GM18951 (cell line): ENCODE measurements around the gene JMJD7.

Experiments used
- POLR2A ChIP-seq: IDR thresholded peaks from 4 replicates; pipeline ENCODE4 v1.6.1; 2011; ENCODE audit warnings: mild to moderate bottlenecking; ENCODE audit not compliant: insufficient read length, insufficient read depth; ENCODE audit errors: extremely low read depth
- in situ Hi-C: fragments of 300-500 bp; cut with MboI; formaldehyde crosslinking; loops from one replicate; pipeline ENCODE4 v1.12.0; 2022; ENCODE audit warnings: low sequenced_read_pairs, mixed read lengths, inconsistent platforms; ENCODE audit not compliant: unreplicated experiment

The JMJD7 gene

DNA sequence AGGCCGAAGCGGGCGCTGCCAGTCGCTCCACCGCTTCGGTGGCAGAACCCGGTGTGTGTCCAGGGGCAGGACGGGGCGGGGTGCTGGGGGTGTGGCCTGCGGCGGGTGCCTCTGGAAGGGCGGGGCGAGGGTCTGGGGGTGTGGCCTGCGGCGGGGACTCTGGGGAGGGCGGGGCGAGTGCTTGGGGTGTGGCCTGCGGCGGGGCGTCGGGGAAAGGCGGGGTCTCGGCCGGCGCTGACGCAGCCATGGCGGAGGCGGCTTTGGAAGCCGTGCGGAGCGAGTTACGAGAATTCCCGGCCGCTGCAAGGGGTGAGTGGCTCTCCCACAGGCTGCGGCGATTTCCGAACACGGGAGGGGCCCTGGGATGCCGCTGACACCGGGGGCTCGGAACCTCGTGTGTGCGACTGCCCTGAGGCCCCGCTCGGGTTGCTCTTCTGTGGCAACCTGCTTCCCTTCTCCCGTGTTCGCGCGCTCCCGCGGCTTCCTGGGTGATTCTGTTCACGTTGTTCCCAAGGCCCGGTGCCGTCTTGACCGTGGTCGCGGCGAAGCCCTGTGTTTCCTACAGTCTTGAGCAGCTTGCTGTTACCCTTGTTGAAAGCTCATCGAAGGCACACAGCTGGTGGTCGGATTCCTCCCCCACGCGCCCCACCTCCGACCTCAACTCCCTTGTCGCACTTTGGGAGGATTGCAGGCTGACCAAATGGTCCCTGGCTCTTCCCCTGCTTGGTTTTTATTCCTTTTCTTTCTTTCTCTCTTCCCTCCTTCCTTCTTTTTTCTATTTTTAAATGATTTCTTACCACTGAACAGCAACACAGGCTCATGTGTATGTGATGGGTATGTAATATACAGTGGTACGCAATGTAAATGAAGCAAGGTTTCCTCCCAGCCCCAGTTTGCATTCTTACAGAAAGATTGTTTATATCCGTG lies at the start of gene JMJD7:
Gene JMJD7 (plus strand): TSS at position 213 of the 927 bp plus-strand sequence. CDS start 33 bp downstream, at position 246.
- in situ Hi-C loops, result no loop called here
- TF ChIP-seq POLR2A, result peak; percentile 83

DNA sequence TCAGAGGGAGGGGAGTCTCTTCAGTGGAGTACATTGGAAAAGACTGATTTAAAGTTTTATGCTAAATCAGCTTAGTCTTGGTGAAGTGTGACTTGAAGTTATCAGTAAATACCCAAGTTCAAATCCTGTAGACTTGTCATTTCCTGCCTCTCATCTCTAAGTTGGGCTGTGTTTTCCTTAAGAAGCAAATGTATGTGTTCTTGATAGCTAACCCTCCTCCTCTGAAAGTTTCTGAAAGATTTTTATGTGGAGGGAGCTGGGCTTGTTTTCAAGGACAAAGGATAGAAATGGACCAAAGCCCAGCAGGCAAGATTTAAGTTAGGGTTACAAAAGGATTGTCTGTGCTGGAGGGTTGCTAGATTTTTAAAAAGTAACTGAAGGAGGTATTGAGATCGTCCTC lies 49.4 kb upstream of the JMJD7 start:
- in situ Hi-C loops, result no loop called here
- no peak for TF ChIP-seq POLR2A

DNA sequence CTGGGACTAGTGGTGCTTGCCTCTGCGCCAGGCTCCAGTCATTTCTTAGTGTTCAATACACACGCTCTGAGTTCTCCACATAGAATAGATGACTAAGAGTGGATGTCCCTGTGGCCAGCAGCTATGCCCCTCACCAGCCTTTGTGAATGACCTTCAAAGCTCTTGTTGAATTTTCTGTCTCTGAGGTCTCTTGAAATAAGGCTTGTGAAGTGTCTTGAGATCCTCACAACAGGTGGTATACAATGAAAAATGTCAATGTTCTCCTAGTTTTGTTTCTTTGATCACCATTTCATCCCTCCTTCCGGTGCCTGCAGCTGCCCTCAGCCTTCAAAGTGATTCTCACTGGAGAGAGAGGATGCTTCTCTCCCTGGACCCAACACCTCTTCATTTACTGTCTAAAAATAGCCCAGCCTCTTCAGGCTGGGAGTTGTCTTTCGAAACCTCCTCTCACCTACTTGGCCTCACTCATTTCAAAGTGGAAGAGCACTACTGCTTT lies 48.2 kb upstream of the JMJD7 start:
- in situ Hi-C loops, result no loop called here
- no peak for TF ChIP-seq POLR2A

DNA sequence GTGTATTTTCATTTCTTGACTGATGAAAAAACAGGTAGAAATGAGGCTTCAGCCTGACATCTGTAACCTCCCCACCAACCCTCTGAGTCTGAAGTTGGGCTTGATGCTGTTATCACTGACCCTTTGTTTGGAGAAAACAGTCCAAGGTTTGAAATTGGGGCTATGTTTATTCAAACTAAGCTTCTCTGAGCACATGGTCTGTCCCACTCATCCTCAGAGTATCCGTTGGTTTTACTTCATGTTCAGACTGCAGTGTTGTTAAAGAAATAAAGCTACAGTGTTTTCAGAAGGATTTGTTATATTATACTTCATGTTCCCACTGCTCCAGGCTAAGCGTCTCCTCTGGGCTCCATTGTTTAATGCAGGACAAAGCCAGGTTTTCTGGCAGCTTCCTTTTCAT lies 47.6 kb upstream of the JMJD7 start:
- no peak for TF ChIP-seq POLR2A
- in situ Hi-C loops, result no loop called here

DNA sequence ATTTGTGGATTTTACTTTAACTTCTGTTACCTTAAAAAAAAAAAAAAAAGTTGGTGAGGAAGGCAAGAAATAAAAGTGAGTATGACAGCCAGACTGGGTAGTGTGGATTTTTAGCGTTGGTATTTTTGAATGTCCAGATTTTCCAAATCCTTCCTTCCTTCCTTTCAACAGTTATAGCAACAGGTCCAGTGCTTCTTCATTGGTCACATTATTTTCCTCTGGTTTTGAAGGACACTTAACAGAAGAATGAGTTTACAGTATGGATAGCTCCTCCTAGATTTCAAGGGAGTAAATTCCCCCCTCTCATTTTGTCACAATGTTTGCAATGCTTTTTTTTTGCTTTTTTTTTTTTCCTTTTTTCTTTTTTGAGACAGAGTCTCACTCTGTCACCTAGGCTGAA lies 47.2 kb upstream of the JMJD7 start:
- in situ Hi-C loops, result no loop called here
- TF ChIP-seq POLR2A, result no peak

DNA sequence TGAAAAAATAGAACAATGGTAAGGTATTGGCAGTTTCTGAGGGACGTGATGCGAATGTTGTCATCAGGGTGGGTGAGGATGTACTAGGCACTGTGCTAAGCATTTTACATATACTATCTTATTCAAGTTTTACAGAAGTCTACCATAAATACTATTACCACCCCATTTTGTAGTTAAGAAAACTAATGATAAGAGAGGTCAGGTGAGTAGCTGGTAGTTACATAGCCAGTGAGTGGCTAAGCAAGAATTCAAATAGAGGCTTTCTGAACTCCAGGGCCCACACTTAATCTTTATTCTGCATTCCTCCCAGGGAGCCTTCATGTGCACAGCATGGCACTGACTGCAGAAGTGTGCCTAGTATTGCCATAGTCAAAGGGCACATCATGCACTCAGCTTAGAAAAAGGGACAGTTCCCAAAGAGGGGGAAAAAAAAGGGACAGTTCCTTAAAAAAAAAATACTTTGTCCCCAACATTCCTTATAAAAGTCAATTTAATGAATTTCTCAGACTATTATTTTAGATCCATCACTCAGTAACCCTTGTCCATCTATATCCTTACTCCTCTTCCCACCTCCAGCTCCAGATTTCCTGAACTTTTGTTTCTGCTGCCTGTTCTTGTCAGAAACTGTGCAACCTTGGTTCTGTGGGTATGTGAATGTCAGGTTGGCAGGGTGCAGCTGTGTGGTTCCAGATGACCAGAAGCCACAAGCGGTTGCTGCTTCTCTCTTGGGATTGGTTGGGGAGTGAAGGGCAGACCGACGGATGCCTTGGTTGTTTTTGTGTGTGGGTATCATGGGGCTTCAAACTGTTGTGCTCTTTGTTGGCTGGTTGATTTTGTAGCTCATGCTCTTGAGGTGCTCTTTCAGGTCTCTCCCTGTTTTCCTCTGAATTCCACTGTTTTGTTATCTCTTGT lies 45.3 kb upstream of the JMJD7 start:
- in situ Hi-C loops, result no loop called here
- no peak for TF ChIP-seq POLR2A

DNA sequence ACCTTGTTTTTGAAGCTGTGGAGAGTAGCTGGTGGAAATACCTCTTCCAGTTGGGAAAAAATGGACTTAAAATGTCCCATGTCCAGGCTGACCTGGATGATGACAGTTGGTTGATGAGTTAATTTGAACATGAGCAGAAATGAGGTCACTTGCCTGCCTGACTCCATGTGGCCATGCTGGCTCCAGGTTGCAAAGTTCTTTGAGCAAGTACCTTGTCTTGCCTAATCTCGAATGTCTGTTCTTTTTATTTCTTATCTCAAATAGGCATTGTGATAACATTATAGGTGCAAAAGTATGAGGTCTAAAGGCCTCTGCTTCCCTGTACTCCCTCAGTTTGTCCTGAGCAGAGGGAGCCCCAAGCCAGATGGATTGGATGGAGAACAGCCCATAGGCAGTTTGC lies 44.6 kb upstream of the JMJD7 start:
- TF ChIP-seq POLR2A, result no peak
- in situ Hi-C loops, result no loop called here

DNA sequence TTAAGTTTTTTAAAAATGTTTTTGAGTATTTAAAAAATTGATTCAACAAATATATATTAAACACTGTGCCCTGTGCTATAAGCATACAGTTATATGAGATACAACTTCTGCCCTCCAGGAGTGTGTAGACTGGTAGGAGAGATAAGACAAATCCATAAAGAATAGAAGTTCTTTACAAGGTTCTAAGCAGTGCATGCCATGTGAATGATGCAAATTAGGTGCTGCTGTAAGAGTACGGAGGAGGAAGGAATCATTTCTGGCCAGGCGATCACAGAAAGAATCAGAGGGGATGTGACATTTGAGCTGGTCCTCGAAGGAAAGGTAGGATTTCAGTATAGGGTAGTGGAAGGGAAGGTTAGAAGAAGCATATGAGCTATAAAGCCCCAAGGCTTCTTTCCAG lies 39.6 kb upstream of the JMJD7 start:
- in situ Hi-C loops, result no loop called here
- TF ChIP-seq POLR2A, result no peak

DNA sequence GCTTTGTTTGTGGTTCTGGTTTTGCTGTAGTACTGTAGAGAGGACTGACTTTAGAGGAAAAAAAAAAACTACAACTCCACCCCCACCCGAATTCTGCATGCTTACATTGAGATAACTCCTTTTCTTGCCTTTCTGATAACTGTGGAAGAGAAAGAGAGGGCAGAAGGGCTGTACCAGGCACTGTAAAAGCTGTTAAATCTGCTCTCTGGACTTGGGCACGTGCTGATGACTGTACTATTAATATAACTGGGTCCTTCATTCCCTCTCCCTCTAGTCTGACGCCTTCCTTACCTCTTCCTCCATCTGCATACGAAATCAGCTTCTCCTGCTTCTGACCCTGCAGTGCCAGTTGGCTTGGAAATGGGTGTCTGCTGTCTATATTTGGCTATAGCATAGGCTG lies 38.7 kb upstream of the JMJD7 start:
- in situ Hi-C loops, result no loop called here
- no peak for TF ChIP-seq POLR2A

DNA sequence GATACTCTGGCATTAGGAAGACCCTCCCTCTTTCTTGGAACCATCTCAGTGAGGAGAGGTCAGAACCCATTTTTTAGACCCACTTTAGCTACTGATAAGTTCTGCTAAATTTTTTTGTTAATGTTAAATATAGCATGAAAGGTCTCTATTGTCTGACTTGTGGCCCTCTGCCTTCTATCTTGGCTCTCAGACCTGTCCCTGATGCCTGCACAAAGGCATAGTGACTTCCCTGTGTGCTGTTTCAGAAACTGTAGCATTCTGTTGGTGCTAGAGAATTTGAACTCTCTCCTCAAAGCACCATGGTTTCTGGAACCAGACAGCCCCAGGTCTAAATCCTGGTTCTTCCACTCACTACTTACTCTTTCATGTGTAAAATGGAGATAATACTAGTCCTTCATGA lies 38.2 kb upstream of the JMJD7 start:
- in situ Hi-C loops, result no loop called here

DNA sequence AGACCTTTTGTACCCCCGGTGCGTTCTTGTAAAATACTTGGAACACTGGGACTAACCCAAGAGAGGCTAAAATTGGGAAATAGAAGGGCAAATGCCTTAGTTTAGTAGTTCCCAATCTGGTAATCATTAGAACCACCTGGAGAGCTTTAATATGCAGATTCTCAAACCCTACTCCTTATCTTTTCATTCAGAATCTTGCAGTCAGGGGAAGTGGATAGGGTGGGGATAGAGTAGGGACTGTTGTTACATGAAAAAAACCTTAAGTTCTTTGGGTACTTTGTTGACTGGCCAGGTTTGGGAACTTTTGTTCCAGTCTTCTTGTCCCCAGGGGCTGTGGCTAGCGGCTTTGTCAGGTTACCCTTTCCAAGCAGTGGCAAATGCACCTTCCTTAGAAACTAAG lies 37.7 kb upstream of the JMJD7 start:
- in situ Hi-C loops, result no loop called here
- no peak for TF ChIP-seq POLR2A

More for the DNA sequence above, 38.2 kb upstream of the JMJD7 start:
- no peak for TF ChIP-seq POLR2A

DNA sequence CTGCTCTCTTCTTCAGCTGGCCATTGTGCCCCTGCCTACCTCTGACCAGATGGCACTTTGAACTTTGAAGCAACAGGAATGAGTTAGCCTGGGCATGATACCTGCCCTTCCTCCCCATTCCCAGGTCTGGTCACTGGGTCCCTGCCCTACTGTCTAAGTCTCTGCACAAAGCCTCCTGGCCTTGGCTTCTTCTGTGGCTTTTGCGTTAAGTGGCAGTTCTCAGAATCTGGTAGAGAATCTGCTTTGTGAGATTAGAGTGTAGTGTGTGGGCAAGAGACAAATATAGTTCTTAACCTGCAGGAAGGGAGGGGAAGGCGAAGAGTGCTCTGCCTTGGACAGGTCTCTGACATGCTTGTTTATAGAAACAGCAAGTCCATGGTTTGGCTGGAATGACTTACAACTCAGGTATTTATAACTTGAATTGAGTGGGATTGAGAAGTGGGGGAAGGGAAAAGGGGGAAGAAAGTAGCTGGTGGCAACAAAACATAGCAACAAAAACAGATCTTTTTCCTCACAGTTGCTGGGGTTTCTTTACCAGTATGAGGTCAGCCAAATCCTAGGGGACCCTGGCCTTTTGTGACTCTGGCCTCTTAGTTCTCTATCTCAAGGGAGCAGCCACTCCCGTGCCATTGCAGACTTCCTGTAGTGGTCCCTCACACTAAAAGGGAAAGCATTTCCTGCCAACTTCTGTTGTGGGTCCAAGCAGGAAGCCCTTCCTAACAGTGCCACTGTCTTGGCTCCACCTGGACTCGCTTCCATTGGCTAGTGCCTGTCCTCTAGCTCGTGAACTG lies 36.9 kb upstream of the JMJD7 start:
- in situ Hi-C loops, result no loop called here
- TF ChIP-seq POLR2A, result no peak

DNA sequence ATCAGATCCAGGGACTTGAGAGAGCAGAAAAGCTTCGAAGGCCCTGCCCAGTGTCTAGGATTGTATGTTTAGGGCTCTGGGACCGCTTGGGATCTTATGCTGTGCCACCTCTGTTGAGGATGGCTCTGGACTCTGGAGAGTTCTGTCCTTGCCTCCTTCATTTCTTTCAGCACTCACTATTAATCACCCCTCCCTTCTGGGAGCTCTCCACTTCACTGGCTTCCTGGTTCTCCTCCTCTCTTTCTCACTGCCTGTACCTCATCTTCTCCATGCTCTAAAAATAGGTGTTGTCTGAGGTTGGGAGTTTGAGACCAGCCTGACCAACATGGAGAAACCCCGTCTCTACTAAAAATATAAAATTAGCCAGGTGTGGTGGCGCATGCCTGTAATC lies 36.4 kb upstream of the JMJD7 start:
- in situ Hi-C loops, result no loop called here
- no peak for TF ChIP-seq POLR2A
